BE2C (cell line): Measurements from ENCODE around the gene CTBS. TPM values are rescaled to one million over a fixed set of nuclear protein-coding genes. Genes with fewer than 3 reads are reported as not detected.

ENCODE experiments used
- DNase-seq: peaks from one replicate; pipeline ENCODE4 v3.0.0-alpha.2; 2020
- H3K27me3 ChIP-seq: fragments of 250-450 bp; sonication (Bioruptor Pico); 2 replicates; pipeline ENCODE4 v1.5.1; 2020; ENCODE audit warnings: mild to moderate bottlenecking
- H3K36me3 ChIP-seq: fragments of 250-450 bp; sonication (Bioruptor Pico); 2 replicates; pipeline ENCODE4 v1.5.1; 2020; ENCODE audit warnings: mild to moderate bottlenecking
- H3K4me1 ChIP-seq: fragments of 250-450 bp; sonication (Bioruptor Pico); 2 replicates; pipeline ENCODE4 v1.5.1; 2020
- H3K4me3 ChIP-seq: 2 replicates; pipeline ENCODE4 v1.5.1; 2011; ENCODE audit warnings: low read depth, low read length
- H3K9me3 ChIP-seq: fragments of 250-450 bp; sonication (Bioruptor Pico); 2 replicates; pipeline ENCODE4 v1.5.1; 2020
- polyA plus RNA-seq: library from polyadenylated mRNA; unstranded; fragments of >200 nt; gene quantifications from one replicate; pipeline ENCODE4 v1.2.1, GENCODE V29; 2012; ENCODE audit warnings: low read depth, missing spikeins; ENCODE audit not compliant: insufficient read length, insufficient read depth
- TF ChIP-seq, protein P1 (sequence below): IDR thresholded peaks from 2 replicates; pipeline ENCODE4 v1.5.1; 2012; ENCODE audit warnings: mild to moderate bottlenecking, low read depth, low read length

CTBS gene, protein sequence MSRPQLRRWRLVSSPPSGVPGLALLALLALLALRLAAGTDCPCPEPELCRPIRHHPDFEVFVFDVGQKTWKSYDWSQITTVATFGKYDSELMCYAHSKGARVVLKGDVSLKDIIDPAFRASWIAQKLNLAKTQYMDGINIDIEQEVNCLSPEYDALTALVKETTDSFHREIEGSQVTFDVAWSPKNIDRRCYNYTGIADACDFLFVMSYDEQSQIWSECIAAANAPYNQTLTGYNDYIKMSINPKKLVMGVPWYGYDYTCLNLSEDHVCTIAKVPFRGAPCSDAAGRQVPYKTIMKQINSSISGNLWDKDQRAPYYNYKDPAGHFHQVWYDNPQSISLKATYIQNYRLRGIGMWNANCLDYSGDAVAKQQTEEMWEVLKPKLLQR
- polyA plus RNA-seq, result 2.9 TPM

DNA sequence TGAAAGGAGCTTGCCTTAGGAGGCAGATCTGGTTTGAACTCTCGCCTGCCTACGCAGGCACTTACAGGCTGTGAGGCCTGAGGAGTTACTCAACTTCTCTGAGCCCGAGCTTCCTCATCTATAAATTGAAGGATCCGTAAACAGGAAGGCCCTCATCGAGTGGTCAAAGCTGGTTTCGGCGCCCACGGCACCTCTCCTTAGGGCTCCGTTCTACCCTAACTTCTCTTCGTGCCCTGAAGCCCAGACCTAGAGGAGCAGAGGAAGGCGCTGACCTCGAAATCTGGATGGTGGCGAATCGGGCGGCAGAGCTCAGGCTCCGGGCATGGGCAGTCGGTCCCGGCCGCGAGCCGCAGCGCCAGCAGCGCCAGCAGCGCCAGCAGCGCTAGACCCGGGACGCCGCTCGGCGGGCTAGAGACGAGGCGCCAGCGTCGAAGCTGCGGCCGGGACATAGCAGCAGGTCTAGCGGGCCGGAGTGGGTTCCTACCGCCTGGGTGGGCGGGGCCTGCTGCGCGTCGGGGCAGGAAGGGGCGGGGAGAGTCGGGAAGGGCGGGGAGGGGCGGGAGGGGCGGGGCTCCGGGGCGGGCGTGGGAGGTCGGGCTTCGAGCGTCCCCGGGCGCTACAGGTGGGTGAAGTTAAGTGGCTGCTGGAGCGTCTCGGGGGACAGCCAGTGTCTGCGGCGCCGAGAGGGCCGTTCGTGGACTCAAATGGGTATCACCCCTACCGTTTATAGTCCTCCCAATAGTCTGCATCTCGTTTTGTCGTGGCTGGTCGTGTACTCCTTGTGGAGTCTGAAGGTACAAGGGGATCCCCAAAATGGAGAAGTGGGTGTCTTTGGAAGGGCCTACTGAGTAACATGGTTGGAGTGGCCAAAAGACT, at the start of gene CTBS:
Gene CTBS, minus strand, starts transcription at position 474 of the 876 bp plus-strand sequence. Its CDS starts 25 bp downstream, at position 449.
- DNase-seq, result peak; percentile 88
- Histone ChIP-seq H3K4me3 (peak within 1 kb of the TSS; percentile 60), H3K4me1 (no peaks in the 10 kb centered on the region), H3K36me3 (no peaks in the 10 kb centered on the region), H3K27me3 (no peaks in the 10 kb centered on the region), H3K9me3 (no peaks in the 10 kb centered on the region)
- TF ChIP-seq, protein P1, sequence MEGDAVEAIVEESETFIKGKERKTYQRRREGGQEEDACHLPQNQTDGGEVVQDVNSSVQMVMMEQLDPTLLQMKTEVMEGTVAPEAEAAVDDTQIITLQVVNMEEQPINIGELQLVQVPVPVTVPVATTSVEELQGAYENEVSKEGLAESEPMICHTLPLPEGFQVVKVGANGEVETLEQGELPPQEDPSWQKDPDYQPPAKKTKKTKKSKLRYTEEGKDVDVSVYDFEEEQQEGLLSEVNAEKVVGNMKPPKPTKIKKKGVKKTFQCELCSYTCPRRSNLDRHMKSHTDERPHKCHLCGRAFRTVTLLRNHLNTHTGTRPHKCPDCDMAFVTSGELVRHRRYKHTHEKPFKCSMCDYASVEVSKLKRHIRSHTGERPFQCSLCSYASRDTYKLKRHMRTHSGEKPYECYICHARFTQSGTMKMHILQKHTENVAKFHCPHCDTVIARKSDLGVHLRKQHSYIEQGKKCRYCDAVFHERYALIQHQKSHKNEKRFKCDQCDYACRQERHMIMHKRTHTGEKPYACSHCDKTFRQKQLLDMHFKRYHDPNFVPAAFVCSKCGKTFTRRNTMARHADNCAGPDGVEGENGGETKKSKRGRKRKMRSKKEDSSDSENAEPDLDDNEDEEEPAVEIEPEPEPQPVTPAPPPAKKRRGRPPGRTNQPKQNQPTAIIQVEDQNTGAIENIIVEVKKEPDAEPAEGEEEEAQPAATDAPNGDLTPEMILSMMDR, result no peak

DNA sequence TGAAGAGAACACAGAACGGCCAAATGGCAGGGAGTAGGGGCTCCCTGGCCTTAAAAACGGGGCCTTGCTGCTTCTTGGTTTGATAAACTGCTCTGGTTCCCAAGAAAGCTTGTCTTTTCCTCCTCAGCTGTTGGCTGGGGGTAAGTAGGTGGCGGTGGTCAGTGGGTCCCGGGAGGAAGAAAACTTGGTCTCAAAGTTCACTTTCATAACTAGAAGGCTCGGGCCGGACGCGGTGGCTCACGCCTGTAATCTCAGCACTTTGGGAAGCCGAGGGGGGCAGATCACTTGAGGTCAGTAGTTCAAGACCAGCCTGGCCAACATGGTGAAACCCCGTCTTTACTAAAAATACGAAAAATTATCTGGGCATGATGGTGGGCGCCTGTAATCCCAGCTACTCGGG, 47.3 kb upstream of the CTBS start:
- Histone ChIP-seq H3K4me3 (no peak overlapping the region), H3K27me3 (no peaks in the 10 kb centered on the region), H3K36me3 (no peaks in the 10 kb centered on the region), H3K4me1 (peaks cover 5% of the 10 kb centered on the region; the same call in 1 of the 2 replicates), H3K9me3 (no peaks in the 10 kb centered on the region)
- TF ChIP-seq, protein P1, result no peak
- no peak for DNase-seq

DNA sequence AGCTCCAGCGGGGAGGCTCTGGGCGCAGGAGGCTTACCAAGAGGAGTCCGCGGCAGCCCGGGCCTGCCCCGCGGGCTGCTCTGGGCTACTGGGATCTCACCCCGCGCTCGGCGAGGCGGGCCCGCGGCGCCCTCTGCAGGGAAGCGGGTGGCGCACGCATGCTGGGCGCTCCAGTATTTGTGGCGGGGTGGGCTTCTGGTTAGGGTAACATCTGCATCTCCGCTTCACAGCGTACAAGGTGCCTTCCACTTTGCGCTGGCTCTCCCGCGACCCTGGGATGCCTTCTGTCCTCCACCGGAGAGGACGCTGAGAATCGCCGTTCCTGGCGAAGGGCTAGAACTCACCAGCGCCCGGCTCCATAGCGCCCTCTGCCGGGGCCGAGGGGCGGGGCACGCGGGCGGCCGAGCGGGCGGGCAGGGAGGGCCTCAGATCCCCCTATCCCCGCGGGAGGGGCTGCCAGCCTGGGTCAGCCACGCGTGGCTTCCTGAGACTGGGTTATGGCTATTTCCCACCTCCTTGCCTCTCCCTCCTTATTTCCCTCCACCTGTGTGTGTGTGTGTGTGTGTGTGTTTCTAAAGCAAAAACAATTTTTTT, 46.6 kb upstream of the CTBS start:
- TF ChIP-seq, protein P1, result peak; percentile 51
- H3K9me3 ChIP-seq, result no peaks in the 10 kb centered on the region
- peak; percentile 80 for DNase-seq
- H3K4me1 ChIP-seq, result peaks cover 5% of the 10 kb centered on the region; the same call in 1 of the 2 replicates
- H3K36me3 ChIP-seq, result no peaks in the 10 kb centered on the region
- H3K27me3 ChIP-seq, result no peaks in the 10 kb centered on the region
- H3K4me3 ChIP-seq, result peak overlapping the region; percentile 59

DNA sequence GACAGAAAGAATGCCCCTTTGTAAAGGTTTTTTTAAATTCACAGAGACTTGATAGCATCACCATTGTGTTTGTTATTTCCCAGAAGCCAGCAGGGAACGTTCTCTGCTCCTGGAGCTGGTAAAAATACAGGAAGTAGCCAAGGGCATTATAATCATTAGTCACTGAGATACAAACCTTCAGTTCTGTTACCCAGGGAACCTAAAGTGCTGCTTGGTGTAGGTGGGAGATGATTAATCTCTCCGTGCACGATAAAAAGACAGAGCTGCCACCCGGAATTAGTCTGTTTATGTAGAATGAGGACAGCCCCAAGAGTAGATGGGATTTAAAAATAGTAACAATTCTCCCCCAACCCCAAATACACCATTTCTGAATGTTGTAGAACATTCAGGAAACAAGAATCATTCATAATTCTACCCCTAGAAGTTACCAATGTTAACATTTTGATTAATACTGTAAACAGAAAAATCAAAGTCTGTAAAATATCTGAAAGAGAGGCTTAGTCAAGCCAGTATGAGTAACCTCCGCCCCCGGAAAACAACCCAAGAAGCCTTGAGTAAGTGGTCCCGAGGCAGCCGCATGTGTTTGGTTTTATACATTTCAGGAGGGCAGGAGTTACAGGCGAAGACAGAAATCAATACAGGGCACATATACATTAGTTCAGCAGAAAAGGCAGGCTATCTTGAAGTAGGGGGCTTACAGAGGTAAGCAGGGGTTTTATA, 45.3 kb upstream of the CTBS start:
- H3K4me3 ChIP-seq, result peak overlapping the region; percentile 59
- DNase-seq, result peak; percentile 21

DNA sequence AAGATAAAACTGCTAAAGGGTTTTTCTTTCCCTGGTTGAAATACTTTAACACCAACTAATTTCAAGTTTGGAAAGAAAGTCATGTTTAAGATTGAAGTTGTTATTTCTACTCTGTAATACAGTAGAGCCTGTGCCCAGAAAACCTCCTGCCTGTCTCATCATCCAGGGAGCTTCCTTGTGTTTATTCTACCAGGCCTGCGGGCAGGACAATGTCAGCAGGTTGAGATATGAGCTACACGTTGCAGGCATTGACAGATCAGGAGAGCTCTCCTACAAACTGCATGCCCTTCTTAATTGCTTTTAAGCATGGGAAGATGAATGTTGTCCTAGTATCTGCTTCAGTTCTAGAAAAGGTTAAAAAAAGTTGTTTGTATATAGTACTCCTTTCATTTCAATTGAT, 43.1 kb upstream of the CTBS start:
- Histone ChIP-seq H3K4me1 (peaks cover 5% of the 10 kb centered on the region; the same call in 1 of the 2 replicates), H3K27me3 (no peaks in the 10 kb centered on the region), H3K9me3 (no peaks in the 10 kb centered on the region), H3K4me3 (no peak overlapping the region), H3K36me3 (no peaks in the 10 kb centered on the region)
- TF ChIP-seq, protein P1, result no peak
- DNase-seq, result no peak

More for the DNA sequence above, 45.3 kb upstream of the CTBS start:
- H3K36me3 ChIP-seq, result no peaks in the 10 kb centered on the region
- H3K27me3 ChIP-seq, result no peaks in the 10 kb centered on the region
- TF ChIP-seq, protein P1, result no peak
- H3K4me1 ChIP-seq, result peaks cover 5% of the 10 kb centered on the region; the same call in 1 of the 2 replicates
- no peaks in the 10 kb centered on the region for H3K9me3 ChIP-seq
